GM12878 (cell line): Measurements from ENCODE around the gene COG7. TPM values are rescaled to one million over a fixed set of nuclear protein-coding genes. Genes with fewer than 3 reads are reported as not detected.

ENCODE experiments used
- ATAC-seq: fragments of 200-7000 bp; cut with Tn5 transposase; 3 replicates; pipeline ENCODE4 v1.9.1; 2020; ENCODE audit warnings: mild to moderate bottlenecking, moderate library complexity
- BruUV-seq: library from RNA; stranded (reverse); fragments of 400-500 nt; replicated peaks from 2 replicates; lab custom pipeline; 2021; lab: Mats Ljungman, UMichigan
- CTCF ChIA-PET: fragments of 300-600 bp; sonication (Branson Sonifier 250); formaldehyde crosslinking; extraction: SDS; loops from one replicate; lab custom pipeline; 2021; ENCODE audit warnings: inconsistent platforms; lab: Yijun Ruan, JAX
- POLR2A ChIA-PET: fragments of 350-600 bp; formaldehyde crosslinking; extraction: SDS; loops from one replicate; lab custom pipeline; 2021; ENCODE audit warnings: inconsistent platforms; lab: Charles Lee
- RAD21 ChIA-PET: fragments of 300-600 bp; sonication (Branson Sonifier 250); formaldehyde crosslinking; loops from one replicate; lab custom pipeline; 2023; ENCODE audit warnings: antibody characterized with exemption; ENCODE audit not compliant: unreplicated experiment; lab: Charles Lee
- SMC1A ChIA-PET: fragments of 300-600 bp; sonication (Branson Sonifier 250); formaldehyde crosslinking; loops from one replicate; lab custom pipeline; 2023; ENCODE audit not compliant: unreplicated experiment, uncharacterized antibody; lab: Charles Lee
- DNase-seq: peaks from one replicate; pipeline ENCODE4 v3.0.0-alpha.2; 2011; ENCODE audit warnings: low read depth, low spot score
- FAIRE-seq: peaks from 3 replicates; lab custom pipeline; 2011; peaks lifted over from hg19 to GRCh38; lab: Jason Lieb, UNC
- H2AFZ ChIP-seq: 2 replicates; pipeline ENCODE4 v1.6.0; 2011; ENCODE audit warnings: low read depth, low read length, control low read depth; ENCODE audit not compliant: control insufficient read depth
- H3K27ac ChIP-seq: 2 replicates; pipeline ENCODE4 v1.5.1; 2011; ENCODE audit warnings: control low read depth; ENCODE audit not compliant: control insufficient read depth, insufficient read depth
- H3K27me3 ChIP-seq, 2 experiments: replicated peaks in 1 of 2; 2 replicates each; pipeline versions ENCODE4 v1.6.0 to v1.6.1; 2011; ENCODE audit warnings: low read length in 1 of 2; ENCODE audit not compliant: control insufficient read depth in 2 of 2, insufficient read depth in 2 of 2
- H3K36me3 ChIP-seq, 2 experiments: 2 replicates each; pipeline ENCODE4 v1.5.1; 2011; ENCODE audit warnings: low read length in 1 of 2; ENCODE audit not compliant: control insufficient read depth in 2 of 2, insufficient read depth in 2 of 2
- H3K4me1 ChIP-seq: 2 replicates; pipeline ENCODE4 v1.6.1; 2011; ENCODE audit warnings: mild to moderate bottlenecking, low read length, moderate library complexity, mixed read lengths; ENCODE audit not compliant: control insufficient read depth, insufficient read depth
- H3K4me2 ChIP-seq: 2 replicates; pipeline ENCODE4 v1.6.0; 2011; ENCODE audit warnings: control low read depth; ENCODE audit not compliant: control insufficient read depth, insufficient read depth
- H3K4me3 ChIP-seq: fragments of 200-600 bp; sonication (generic); 2 replicates; pipeline ENCODE4 v1.5.1; 2016
- H3K79me2 ChIP-seq: 2 replicates; pipeline ENCODE4 v1.6.0; 2011; ENCODE audit warnings: low read length; ENCODE audit not compliant: control insufficient read depth, insufficient read depth
- H3K9ac ChIP-seq: 2 replicates; pipeline ENCODE4 v1.8.0; 2011; ENCODE audit warnings: low read length, control low read depth, mixed read lengths; ENCODE audit not compliant: control insufficient read depth, insufficient read depth
- H3K9me3 ChIP-seq: replicated peaks from 3 replicates; pipeline ENCODE4 v1.5.1; 2011; ENCODE audit warnings: mild to moderate bottlenecking, low read length; ENCODE audit not compliant: control insufficient read depth, insufficient read depth
- H4K20me1 ChIP-seq: 2 replicates; pipeline ENCODE4 v1.6.0; 2011; ENCODE audit not compliant: control insufficient read depth, insufficient read depth
- E4F1 ChIP-seq: fragments of 450-650 bp; IDR thresholded peaks from 2 replicates; pipeline ENCODE4 v1.6.1; 2018; ENCODE audit warnings: borderline replicate concordance, mild to moderate bottlenecking; ENCODE audit not compliant: partially characterized antibody
- ESRRA ChIP-seq: IDR thresholded peaks from 2 replicates; pipeline ENCODE4 v1.6.1; 2012; ENCODE audit warnings: mild to moderate bottlenecking, low read length, improper control_type of control experiment
- FOS ChIP-seq: IDR thresholded peaks from 3 replicates; pipeline ENCODE4 v1.6.1; 2011; ENCODE audit warnings: borderline replicate concordance; ENCODE audit not compliant: insufficient read length; ENCODE audit errors: extremely low read depth
- GABPA ChIP-seq: IDR thresholded peaks from 2 replicates; pipeline ENCODE4 v1.6.1; 2014; ENCODE audit warnings: antibody characterized with exemption, low read depth, mild to moderate bottlenecking, inconsistent platforms
- IRF3 ChIP-seq: fragments of 450-650 bp; IDR thresholded peaks from 2 replicates; pipeline ENCODE4 v1.6.1; 2014; ENCODE audit warnings: mild to moderate bottlenecking
- LARP7 ChIP-seq: fragments of 450-650 bp; IDR thresholded peaks from 2 replicates; pipeline ENCODE4 v1.6.1; 2017; ENCODE audit warnings: mild to moderate bottlenecking
- NFYB ChIP-seq: IDR thresholded peaks from 2 replicates; pipeline ENCODE4 v1.6.1; 2011; ENCODE audit warnings: low read depth, mild to moderate bottlenecking, low read length, improper control_type of control experiment, moderate library complexity; ENCODE audit not compliant: insufficient read depth
- POU2F2 ChIP-seq: IDR thresholded peaks from 3 replicates; pipeline ENCODE4 v1.6.1; 2011; ENCODE audit warnings: low read depth, mild to moderate bottlenecking, low read length, borderline replicate concordance
- ZNF384 ChIP-seq: IDR thresholded peaks from 2 replicates; pipeline ENCODE4 v1.6.1; 2012; ENCODE audit warnings: low read depth, mild to moderate bottlenecking, low read length, improper control_type of control experiment, borderline replicate concordance
- ZNF592 ChIP-seq: fragments of 450-650 bp; IDR thresholded peaks from 2 replicates; pipeline ENCODE4 v1.6.1; 2017; ENCODE audit warnings: mild to moderate bottlenecking, moderate library complexity
- WGBS: methylation state at CpG from one replicate; pipeline ENCODE4 v1.1.6; 2016; ENCODE audit warnings: low lambda C conversion rate; ENCODE audit not compliant: insufficient replicate concordance, insufficient coverage; ENCODE audit errors: missing lambda C conversion rate; 5-methylcytosine and 5-hydroxymethylcytosine counted together
- in situ Hi-C: fragments of 300-500 bp; cut with MboI; formaldehyde crosslinking; loops from 9 replicates; pipeline ENCODE4 v1.14.3; 2018; ENCODE audit warnings: mixed read lengths
- intact Hi-C: fragments of 100-400 bp; cut with micrococcal nuclease; formaldehyde crosslinking; loops from one replicate; pipeline ENCODE4 v1.14.2; 2022; ENCODE audit not compliant: unreplicated experiment
- polyA plus RNA-seq, 11 experiments: library from polyadenylated mRNA; depleted of rRNA in 4 of 11; unstranded in 6 of 11; stranded (reverse) in 5 of 11; fragments of >200 nt; fragmentation: Nextera tagmentation in 4 of 11; fragmentation: Illumina TruSeq in 1 of 11; extraction: Ambion mirVana in 4 of 11; extraction: Trizol in 1 of 11; gene quantifications; 1 replicate in 1 of 11; 2 replicates in 10 of 11; pipeline versions ENCODE4 v1.2.1 to v1.2.3, GENCODE V29; 2011 to 2016; ENCODE audit warnings: inconsistent platforms in 2 of 11, missing spikeins in 2 of 11, low read depth in 1 of 11
- total RNA-seq, 4 experiments: library from RNA; depleted of rRNA in 3 of 4; stranded (reverse); fragments of >200 nt in 3 of 4; fragmentation: Illumina TruSeq in 1 of 4; extraction: Trizol in 1 of 4; gene quantifications; 2 replicates each; pipeline versions ENCODE4 v1.2.1 to v1.2.3, GENCODE V29; 2013 to 2021

The COG7 gene
- total and polyA plus RNA-seq, 10 of the 15 experiments (the other 5 are each of a cell fraction or from before 2014, with no cell fraction given), result 2.9 to 24.0 (median 10.0) TPM

DNA sequence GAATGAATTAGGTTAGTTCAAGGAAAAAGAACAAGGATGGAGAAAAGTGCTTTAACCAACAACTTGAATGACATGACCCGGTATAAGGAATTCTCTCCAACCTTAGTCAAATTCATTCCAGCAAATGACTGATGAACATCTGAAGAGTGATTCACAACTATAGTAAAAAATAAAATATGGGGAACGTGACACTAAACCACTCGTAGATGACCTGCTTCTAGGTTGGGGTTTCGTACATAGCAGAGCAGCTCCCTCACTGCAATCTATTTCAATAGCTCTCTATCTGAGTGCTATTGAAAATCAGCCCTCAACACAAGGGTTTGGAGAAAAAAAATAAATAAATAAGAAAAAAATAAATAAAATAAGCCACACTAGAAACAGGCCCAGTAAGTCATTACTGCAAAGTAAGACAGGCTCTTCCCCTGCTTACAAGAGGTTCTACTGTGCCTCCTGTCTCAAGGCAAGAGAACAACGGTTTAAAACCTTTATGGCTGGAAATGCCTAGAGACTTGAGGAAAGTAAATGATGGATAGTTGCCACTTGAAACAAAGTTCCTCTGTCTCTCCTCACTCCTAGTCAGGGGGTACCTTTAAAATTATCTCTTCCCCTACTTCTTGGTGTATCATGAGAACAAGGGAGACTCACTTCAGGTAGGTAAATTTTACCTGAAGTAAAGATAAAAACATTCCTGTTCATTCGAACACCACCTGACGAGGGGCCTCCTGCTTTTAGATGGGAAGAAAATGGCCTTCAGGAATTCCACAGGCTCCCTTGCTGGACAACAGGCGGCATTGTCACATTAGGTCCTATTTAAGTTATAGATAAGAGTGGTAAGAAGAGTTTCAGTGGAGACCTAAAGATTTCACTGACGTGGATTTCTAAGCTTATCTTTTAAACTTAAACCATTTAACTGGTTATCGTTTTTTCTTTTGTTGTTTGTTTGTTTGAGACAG lies 20.5 kb downstream of the COG7 start:
- ChIA-PET CTCF (interaction anchor here (0.6 to 10.5 kb wide), 11 partner anchors 41 to 434 kb away, joined by 3 to 470 read pairs (median 9); partner anchors contain the start of genes SCNN1B and SCNN1G), POLR2A (no interaction called here)

More for the DNA sequence above, 20.5 kb downstream of the COG7 start:
- H3K4me1 ChIP-seq, result no peaks in the 10 kb centered on the region
- DNase-seq (no peak), ATAC-seq (no peak), FAIRE-seq (no peak)
- H4K20me1 ChIP-seq, result no peaks in the 10 kb centered on the region
- WGBS, result 97% methylated on average over 10 of the region's 10 CpGs
- TF ChIP-seq ESRRA (no peak), ZNF384 (no peak), NFYB (no peak), POU2F2 (no peak), LARP7 (no peak), ZNF592 (no peak), GABPA (no peak), IRF3 (no peak), FOS (no peak), E4F1 (no peak)
- H3K4me2 ChIP-seq, result no peak overlapping the region
- RAD21 ChIA-PET, result interaction anchor here (1.2 to 6.6 kb wide), 6 partner anchors 96 to 256 kb away, joined by 3 to 159 read pairs (median 6); partner anchors contain the start of genes SCNN1B and SCNN1G
- no peak overlapping the region for H3K27ac ChIP-seq
- SMC1A ChIA-PET, result interaction anchor here (0.6 to 6.7 kb wide), 9 partner anchors 17 to 418 kb away, joined by 3 to 189 read pairs (median 33); partner anchors contain the start of genes SCNN1B and SCNN1G
- H3K27me3 ChIP-seq, result no peaks in the 10 kb centered on the region
- H3K9me3 ChIP-seq, result no peaks in the 10 kb centered on the region
- no peak overlapping the region for H3K9ac ChIP-seq
- BruUV-seq, result no TSS peak
- no peak overlapping the region for H2AFZ ChIP-seq
- in situ Hi-C loops (loop anchor here (5.0 kb wide), 1 partner anchor 255 kb away; no protein-coding TSS in a partner anchor), intact Hi-C loops (loop anchor here (10.0 kb wide), 1 partner anchor 98 kb away; no protein-coding TSS in a partner anchor)
- peaks cover 2 to 12% of the 10 kb centered on the region in 2 experiments for H3K36me3 ChIP-seq
- no peaks in the 10 kb centered on the region for H3K79me2 ChIP-seq
- H3K4me3 ChIP-seq, result no peak overlapping the region
